HG02610 (cell line): ENCODE results near the gene SCN7A.
"Not testable (repeated sequence)": the region's sequence is repeated elsewhere in the genome, so short reads cannot be mapped to it uniquely, and the experiment has no call there.

ENCODE experiments used
- ATAC-seq: cut with Tn5 transposase; IDR thresholded peaks from one replicate; pipeline ENCODE4 v1.9.1; 2021; ENCODE audit warnings: mild to moderate bottlenecking, moderate library complexity; ENCODE audit not compliant: unreplicated experiment

SCN7A gene

GRCh38 chr2:166455823-166456222 is 38.2 kb downstream of the SCN7A start:
- not testable (repeated sequence) for ATAC-seq

- no peak for ATAC-seq
Observed at GRCh38 chr2:166454006-166454595, 39.9 kb downstream of the SCN7A start.

- ATAC-seq: no peak
Observed at GRCh38 chr2:166451468-166451867, 42.6 kb downstream of the SCN7A start.

- peak; percentile 89 for ATAC-seq
Observed at GRCh38 chr2:166449439-166449838, 44.6 kb downstream of the SCN7A start.

GRCh38 chr2:166448106-166448505 is 45.9 kb downstream of the SCN7A start:
- ATAC-seq: no peak

- no peak for ATAC-seq
Observed at GRCh38 chr2:166444306-166444705, 49.7 kb downstream of the SCN7A start.

GRCh38 chr2:166440313-166440712 is 53.7 kb downstream of the SCN7A start:
- no peak for ATAC-seq

GRCh38 chr2:166439078-166439477 is 55.0 kb downstream of the SCN7A start:
- no peak for ATAC-seq

GRCh38 chr2:166436976-166437375 is 57.1 kb downstream of the SCN7A start:
- ATAC-seq: no peak

GRCh38 chr2:166436189-166436588 is 57.9 kb downstream of the SCN7A start:
- no peak for ATAC-seq

GRCh38 chr2:166434491-166434890 is 59.6 kb downstream of the SCN7A start:
- ATAC-seq: no peak

GRCh38 chr2:166433457-166433856 is 60.6 kb downstream of the SCN7A start:
- ATAC-seq: no peak

- no peak for ATAC-seq
Observed at GRCh38 chr2:166432331-166432730, 61.7 kb downstream of the SCN7A start.

- ATAC-seq: no peak
Observed at GRCh38 chr2:166424841-166425240, 69.2 kb downstream of the SCN7A start.

- no peak for ATAC-seq
Observed at GRCh38 chr2:166419616-166419934, 74.5 kb downstream of the SCN7A start.

- ATAC-seq: no peak
Observed at GRCh38 chr2:166418853-166419615, 75.0 kb downstream of the SCN7A start.

GRCh38 chr2:166417669-166418068 is 76.4 kb downstream of the SCN7A start:
- no peak for ATAC-seq

GRCh38 chr2:166413255-166413654 is 80.8 kb downstream of the SCN7A start:
- ATAC-seq: no peak

GRCh38 chr2:166411473-166412230 is 82.4 kb downstream of the SCN7A start:
- ATAC-seq: no peak

- no peak for ATAC-seq
Observed at GRCh38 chr2:166410828-166411472, 83.1 kb downstream of the SCN7A start.

- not testable (repeated sequence) for ATAC-seq
Observed at GRCh38 chr2:166407746-166408145, 86.3 kb downstream of the SCN7A start.

GRCh38 chr2:166406374-166406773 is 87.7 kb downstream of the SCN7A start:
- no peak for ATAC-seq
